HepG2 (cell line): ENCODE measurements around the gene LRRC28. TPM values are rescaled to one million over a fixed set of nuclear protein-coding genes. Genes with fewer than 3 reads are reported as not detected.

ENCODE experiments used
- E2F5 ChIP-seq: sonication (generic); formaldehyde crosslinking; conservative IDR thresholded peaks from 2 replicates; pipeline ENCODE4 v1.4.0; 2020; ENCODE audit warnings: missing genetic modification reagents
- EHMT2 ChIP-seq: fragments of 200-600 bp; sonication (generic); IDR thresholded peaks from 2 replicates; pipeline ENCODE4 v1.7.0; 2017; ENCODE audit warnings: antibody characterized with exemption, low read depth, low read length, borderline replicate concordance
- ELF3 ChIP-seq: IDR thresholded peaks from 2 replicates; pipeline ENCODE4 v1.6.1; 2016; ENCODE audit warnings: missing genetic modification reagents, missing compliant biosample characterization
- FUBP1 ChIP-seq: sonication (generic); formaldehyde crosslinking; IDR thresholded peaks from 2 replicates; pipeline ENCODE4 v1.5.1; 2020; ENCODE audit warnings: missing genetic modification reagents, mild to moderate bottlenecking, borderline replicate concordance
- KDM2A ChIP-seq: sonication (generic); formaldehyde crosslinking; IDR thresholded peaks from 2 replicates; pipeline ENCODE4 v1.4.0; 2020; ENCODE audit warnings: low read depth, missing genetic modification reagents, borderline replicate concordance
- RAD51 ChIP-seq: fragments of 450-650 bp; IDR thresholded peaks from 2 replicates; pipeline ENCODE4 v1.6.1; 2016; ENCODE audit warnings: borderline replicate concordance
- ZC3H13 ChIP-seq: sonication (generic); formaldehyde crosslinking; IDR thresholded peaks from 2 replicates; pipeline ENCODE4 v1.8.1; 2023; ENCODE audit warnings: mild to moderate bottlenecking, missing genetic modification reagents, moderate library complexity
- ZMYM4 ChIP-seq: sonication (generic); formaldehyde crosslinking; IDR thresholded peaks from 2 replicates; pipeline ENCODE4 v1.8.1; 2023; ENCODE audit warnings: mild to moderate bottlenecking, missing genetic modification reagents
- ZNF230 ChIP-seq: sonication (generic); formaldehyde crosslinking; IDR thresholded peaks from 2 replicates; pipeline ENCODE4 v1.4.0; 2020; ENCODE audit warnings: mild to moderate bottlenecking, missing genetic modification reagents
- ZNF282 ChIP-seq: fragments of 450-650 bp; IDR thresholded peaks from 2 replicates; pipeline ENCODE4 v1.6.1; 2018; ENCODE audit not compliant: partially characterized antibody
- ZNF337 ChIP-seq: sonication (generic); formaldehyde crosslinking; IDR thresholded peaks from 2 replicates; pipeline ENCODE4 v1.5.1; 2020; ENCODE audit warnings: missing genetic modification reagents, low read depth, mild to moderate bottlenecking, borderline replicate concordance
- ZNF512 ChIP-seq: sonication (generic); formaldehyde crosslinking; IDR thresholded peaks from 2 replicates; pipeline ENCODE4 v1.4.0; 2020; ENCODE audit warnings: mild to moderate bottlenecking, missing genetic modification reagents
- ZNF530 ChIP-seq: sonication (generic); formaldehyde crosslinking; IDR thresholded peaks from 2 replicates; pipeline ENCODE4 v1.5.0; 2020; ENCODE audit warnings: low read depth, mild to moderate bottlenecking, missing genetic modification reagents
- ZNF646 ChIP-seq: sonication (generic); formaldehyde crosslinking; IDR thresholded peaks from 2 replicates; pipeline ENCODE4 v1.9.0; 2021; ENCODE audit warnings: mild to moderate bottlenecking, missing genetic modification reagents
- ZNF737 ChIP-seq: sonication (generic); formaldehyde crosslinking; IDR thresholded peaks from 2 replicates; pipeline ENCODE4 v1.5.0; 2020; ENCODE audit warnings: missing genetic modification reagents, mild to moderate bottlenecking, borderline replicate concordance
- ZNF746 ChIP-seq: sonication (generic); formaldehyde crosslinking; IDR thresholded peaks from 2 replicates; pipeline ENCODE4 v1.8.0; 2022; ENCODE audit warnings: mild to moderate bottlenecking, missing genetic modification reagents
- ZNF768 ChIP-seq: sonication (generic); formaldehyde crosslinking; IDR thresholded peaks from 2 replicates; pipeline ENCODE4 v1.4.0; 2020; ENCODE audit warnings: missing genetic modification reagents
- ZNF772 ChIP-seq: sonication (generic); formaldehyde crosslinking; IDR thresholded peaks from 2 replicates; pipeline ENCODE4 v1.5.0; 2020; ENCODE audit warnings: mild to moderate bottlenecking, missing genetic modification reagents
- polyA plus RNA-seq, 8 experiments: library from polyadenylated mRNA; depleted of rRNA in 3 of 8; stranded (reverse) in 7 of 8; unstranded in 1 of 8; fragments of >200 nt; fragmentation: Illumina TruSeq in 4 of 8; extraction: Trizol in 4 of 8; gene quantifications; 2 replicates each; pipeline versions ENCODE4 v1.2.1 to v1.2.3, GENCODE V29; 2011 to 2016; ENCODE audit warnings: low read depth in 4 of 8, missing spikeins in 1 of 8, mixed read lengths in 1 of 8; ENCODE audit not compliant: insufficient read depth in 1 of 8
- total RNA-seq, 5 experiments: library from RNA; depleted of rRNA; stranded (reverse); fragments of >200 nt; fragmentation: Illumina TruSeq; extraction: Trizol; gene quantifications; 2 replicates each; pipeline ENCODE4 v1.2.3, GENCODE V29; 2016; ENCODE audit warnings: low read depth in 1 of 5

The LRRC28 gene
- total and polyA plus RNA-seq, 2 of the 13 experiments (the other 11 are each of a cell fraction or from before 2014, with no cell fraction given): 17.5 to 21.3 TPM

- no peak for TF ChIP-seq ZNF768
- no peak for TF ChIP-seq ZNF230 (CRISPR knock-in tag)
- TF ChIP-seq ZNF512 (CRISPR knock-in tag): no peak
- TF ChIP-seq ZNF530 (CRISPR knock-in tag): no peak
- TF ChIP-seq ZNF772 (CRISPR knock-in tag): no peak
- no peak for TF ChIP-seq ZNF337
- TF ChIP-seq ZMYM4: peak; percentile 92
- TF ChIP-seq FUBP1: no peak
- no peak for TF ChIP-seq ZNF282
- TF ChIP-seq RAD51: no peak
- no peak for TF ChIP-seq ZC3H13
- no peak for TF ChIP-seq ZNF737 (CRISPR knock-in tag)
- no peak for TF ChIP-seq EHMT2
- 0 out of 2 replicates have a peak, but pooled peaks have one; percentile 46 for TF ChIP-seq ELF3
- TF ChIP-seq KDM2A (CRISPR knock-in tag): no peak
- TF ChIP-seq ZNF646 (CRISPR knock-in tag): no peak
- no peak for TF ChIP-seq ZNF746 (CRISPR knock-in tag)
- TF ChIP-seq E2F5 (CRISPR knock-in tag): no peak
These were observed 75.0 kb downstream of the LRRC28 start (continued) for GRCh38 chr15:99326235-99326634.
